Measurements from ENCODE around the gene GMCL2.
A peak's percentile ranks its signal among the peaks of the same experiment; 100 is the strongest.
"Not testable (repeated sequence)": the region's sequence is repeated elsewhere in the genome, so short reads cannot be mapped to it uniquely, and the experiment has no call there.

Gene GMCL2

DNA sequence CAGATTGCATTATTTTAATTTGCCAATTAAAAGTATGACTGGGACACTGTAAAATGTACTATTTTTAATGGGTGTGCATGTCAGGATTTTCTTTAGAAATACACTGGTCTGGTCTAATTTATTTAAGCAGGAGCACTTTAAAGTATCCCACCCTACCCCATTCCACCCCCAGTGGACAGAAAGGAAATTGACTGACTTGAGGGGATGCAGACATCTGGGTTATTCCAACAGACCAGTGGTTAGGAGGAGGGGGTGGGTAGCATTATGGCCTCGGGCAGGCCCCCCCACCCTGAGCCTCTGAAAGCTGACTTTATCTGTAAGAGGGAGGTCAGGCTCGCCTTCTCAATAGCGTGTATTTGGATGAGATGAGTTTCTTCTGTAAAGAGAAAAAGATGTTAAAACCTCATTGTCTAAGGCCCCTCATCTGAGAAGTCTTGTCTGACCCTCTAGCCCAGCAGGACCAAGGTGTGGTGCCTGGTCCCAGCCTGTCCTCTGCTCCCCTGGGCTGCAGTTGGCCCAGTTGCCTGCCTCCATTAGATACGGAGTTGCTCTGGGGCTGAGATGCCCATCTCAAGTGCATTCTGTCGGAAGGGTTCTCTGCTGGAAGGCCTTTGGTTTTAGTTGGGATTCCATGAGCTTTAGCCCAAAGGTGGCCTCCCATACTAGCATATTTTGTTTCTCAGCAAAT lies 21.5 kb upstream of the GMCL2 start:
- DNase-seq: peak in 1 of 42 donors; percentile 5
- intact Hi-C loops (cut with DNase I): loop anchor here (10.0 kb wide), 1 partner anchor 54 kb away; the partner anchor contains the start of gene NHP2

- peak in 3 of 42 donors; percentile 2 to 13 (median 4) for DNase-seq
- intact Hi-C loops (cut with DNase I): loop anchor here (10.0 kb wide), 1 partner anchor 53 kb away; the partner anchor contains the start of gene NHP2
Observed at GRCh38 chr5:178207917-178208280, 20.7 kb upstream of the GMCL2 start.

- peak in 2 of 42 donors; percentile 11 to 28 for DNase-seq
- intact Hi-C loops (cut with DNase I): loop anchor here (10.0 kb wide), 1 partner anchor 53 kb away; the partner anchor contains the start of gene NHP2
Observed at GRCh38 chr5:178207183-178207916, 20.2 kb upstream of the GMCL2 start.

GRCh38 chr5:178206166-178207101 lies 19.3 kb upstream of the GMCL2 start:
- DNase-seq: peak in 3 of 42 donors; percentile 15 to 62 (median 32)
- intact Hi-C loops (cut with DNase I): loop anchor here (10.0 kb wide), 1 partner anchor 52 kb away; the partner anchor contains the start of gene NHP2

DNA sequence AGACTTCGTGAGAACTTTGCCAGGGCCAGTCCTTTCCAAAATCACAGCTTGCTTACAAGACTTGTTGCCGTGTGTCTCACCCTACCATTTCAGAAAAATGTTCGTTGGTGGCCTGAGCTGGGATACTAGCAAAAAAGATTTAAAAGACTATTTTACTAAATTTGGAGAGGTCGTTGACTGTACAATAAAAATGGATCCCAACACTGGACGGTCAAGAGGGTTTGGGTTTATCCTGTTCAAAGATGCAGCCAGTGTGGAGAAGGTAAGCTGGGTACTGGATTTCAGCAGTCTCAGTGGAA lies 18.5 kb upstream of the GMCL2 start:
- intact Hi-C loops (cut with DNase I): loop anchor here (10.0 kb wide), 1 partner anchor 51 kb away; the partner anchor contains the start of gene NHP2
- DNase-seq: no peak

GRCh38 chr5:178204935-178205748 lies 18.0 kb upstream of the GMCL2 start:
- intact Hi-C loops (cut with DNase I): loop anchor here (10.0 kb wide), 1 partner anchor 50 kb away; the partner anchor contains the start of gene NHP2
- peak; percentile 30 to 82 (median 63) for DNase-seq

- intact Hi-C loops (cut with DNase I): loop anchor here (10.0 kb wide), 1 partner anchor 50 kb away; the partner anchor contains the start of gene NHP2
- peak; percentile 92 to 99 (median 97) for DNase-seq
Observed at GRCh38 chr5:178204182-178204934, 17.2 kb upstream of the GMCL2 start, which contains the start of gene HNRNPAB. HNRNPAB (plus strand) TSS chr5:178204533; CDS start chr5:178204838, 305 bp downstream.

- DNase-seq: peak in 3 of 42 donors; percentile 7 to 30 (median 24)
- intact Hi-C loops (cut with DNase I): loop anchor here (10.0 kb wide), 1 partner anchor 49 kb away; the partner anchor contains the start of gene NHP2
Observed at GRCh38 chr5:178203670-178204181, 16.6 kb upstream of the GMCL2 start.

DNA sequence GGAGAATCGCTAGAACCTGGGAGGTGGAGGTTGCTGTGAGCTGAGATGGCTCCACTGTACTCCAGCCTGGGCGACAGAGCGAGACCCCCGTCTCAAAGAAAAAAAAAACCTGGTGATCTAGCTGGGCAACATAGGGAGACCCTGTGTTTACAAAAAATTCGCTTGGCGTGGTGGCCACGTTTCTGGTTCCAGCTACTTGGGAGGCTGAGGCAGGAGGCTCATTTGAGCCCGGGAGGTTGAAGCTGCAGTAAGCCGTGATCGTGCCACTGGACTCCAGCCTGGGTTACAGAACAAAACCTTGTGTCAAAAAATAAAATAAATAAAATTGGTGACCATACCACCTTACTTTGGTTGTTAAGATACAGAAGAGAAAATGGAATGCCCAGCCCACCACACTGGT lies 15.4 kb upstream of the GMCL2 start:
- no peak for DNase-seq
- intact Hi-C loops (cut with DNase I): loop anchor here (10.0 kb wide), 1 partner anchor 48 kb away; the partner anchor contains the start of gene NHP2

DNA sequence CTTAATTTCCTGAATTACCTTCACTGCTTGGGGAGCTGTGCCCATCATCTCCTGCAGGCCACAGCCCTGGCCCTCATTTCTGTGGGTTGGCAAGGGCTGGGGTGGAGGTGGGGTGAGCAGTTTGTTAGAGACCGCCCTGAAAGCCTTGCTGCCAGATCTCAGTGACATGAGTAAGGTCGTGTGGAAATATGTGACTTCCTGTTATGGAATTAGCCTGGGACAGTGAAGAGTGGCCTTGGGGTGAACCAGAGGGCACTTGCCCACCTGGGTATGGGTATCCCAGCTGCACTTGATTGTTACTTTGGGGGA lies 14.7 kb upstream of the GMCL2 start:
- DNase-seq: no peak
- intact Hi-C loops (cut with DNase I): loop anchor here (10.0 kb wide), 1 partner anchor 47 kb away; the partner anchor contains the start of gene NHP2

GRCh38 chr5:178201221-178201926 lies 14.2 kb upstream of the GMCL2 start:
- intact Hi-C loops (cut with DNase I): loop anchor here (10.0 kb wide), 1 partner anchor 47 kb away; the partner anchor contains the start of gene NHP2
- no peak for DNase-seq

DNA sequence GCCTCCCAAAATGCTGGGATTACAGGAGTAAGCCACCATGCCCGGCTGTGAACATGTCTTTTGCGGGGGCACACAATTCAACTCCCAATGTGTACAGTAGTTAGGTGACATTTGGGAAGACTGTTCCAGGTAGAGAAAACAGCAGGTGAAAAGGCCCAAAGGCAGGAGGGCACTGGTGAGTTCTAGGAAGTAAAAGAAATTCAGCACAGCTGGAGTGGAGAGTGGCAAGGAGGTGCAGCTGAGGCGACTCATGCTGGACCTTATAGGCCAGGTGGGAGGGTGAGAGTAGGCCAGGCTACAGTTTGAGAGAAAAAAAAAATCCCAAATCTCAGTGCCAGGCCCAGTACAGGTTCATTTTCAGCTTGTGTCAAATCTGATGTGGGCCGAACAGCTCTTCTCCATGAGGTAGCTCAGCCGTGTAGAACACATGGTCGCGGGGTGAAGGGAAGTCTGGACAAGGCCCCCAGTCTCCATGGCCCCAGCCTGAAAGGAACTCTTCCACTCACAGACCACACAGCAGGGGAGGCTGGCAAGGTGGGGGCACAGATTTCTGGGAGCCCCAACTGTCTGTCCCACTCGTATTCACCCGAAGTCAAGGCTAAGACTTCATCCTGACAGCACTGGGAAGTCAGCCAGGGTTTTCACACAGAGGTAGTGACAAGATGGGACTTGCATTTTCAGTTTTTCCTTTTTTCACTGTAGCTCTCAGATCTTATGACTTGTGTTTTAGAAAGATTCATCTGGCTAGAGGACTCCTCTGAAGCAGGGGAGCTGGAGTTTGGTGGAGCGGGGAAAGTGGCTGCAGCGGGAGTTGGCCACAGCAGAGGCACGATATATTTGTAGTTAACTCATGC lies 12.6 kb upstream of the GMCL2 start:
- intact Hi-C loops (cut with DNase I): loop anchor here (10.0 kb wide), 1 partner anchor 45 kb away; the partner anchor contains the start of gene NHP2
- DNase-seq: no peak

DNA sequence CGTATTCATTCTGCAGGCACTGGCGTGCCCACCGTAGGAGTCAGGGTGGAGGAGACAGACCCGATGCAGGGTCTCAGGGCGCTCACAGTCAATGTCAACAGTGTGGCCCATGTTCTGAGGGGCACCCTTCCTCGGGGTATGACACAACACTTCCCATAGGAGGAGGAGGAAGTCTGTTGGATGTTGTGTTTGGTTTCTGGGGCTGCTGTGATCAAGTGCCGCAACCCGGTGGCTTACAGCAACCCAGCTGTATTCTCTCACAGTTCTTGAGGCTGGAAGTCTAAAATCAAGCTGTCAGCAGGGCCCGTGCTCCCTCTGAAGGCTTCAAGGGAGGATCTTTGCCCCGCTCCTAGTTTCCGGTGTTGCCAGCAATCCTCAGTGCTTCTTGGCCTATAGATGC lies 11.5 kb upstream of the GMCL2 start:
- no peak for DNase-seq
- intact Hi-C loops (cut with DNase I): no loop called here

GRCh38 chr5:178198151-178198550 lies 11.0 kb upstream of the GMCL2 start:
- intact Hi-C loops (cut with DNase I); DNase-seq: not testable (repeated sequence)

- no peak for DNase-seq
- intact Hi-C loops (cut with DNase I): no loop called here
Observed at GRCh38 chr5:178196986-178197385, 9.8 kb upstream of the GMCL2 start.
